BLaER1 treated with 17β-estradiol and CSF1 and Interleukin-3, amounts not matched to agents 10 nM and 100 nM (cell line): ENCODE results near the gene C1orf159.
A peak's percentile ranks its signal among the peaks of the same experiment; 100 is the strongest.

ENCODE experiments used
- H3K27ac ChIP-seq, 11 experiments: shearing (Covaris generic); formaldehyde crosslinking; 2 replicates each; pipeline ENCODE4 v1.8.1; 2022
- H3K27me3 ChIP-seq, 11 experiments: shearing (Covaris generic); formaldehyde crosslinking; 2 replicates each; pipeline ENCODE4 v1.8.1; 2022
- H3K36me3 ChIP-seq, 11 experiments: shearing (Covaris generic); formaldehyde crosslinking; 2 replicates each; pipeline ENCODE4 v1.8.1; 2022
- H3K4me1 ChIP-seq, 10 experiments: shearing (Covaris generic); formaldehyde crosslinking; 2 replicates each; pipeline ENCODE4 v1.8.1; 2022
- H3K4me2 ChIP-seq, 11 experiments: shearing (Covaris generic); formaldehyde crosslinking; 2 replicates each; pipeline ENCODE4 v1.8.1; 2022
- H3K4me3 ChIP-seq, 10 experiments: shearing (Covaris generic); formaldehyde crosslinking; 2 replicates each; pipeline ENCODE4 v1.8.1; 2022
- H3K9ac ChIP-seq, 11 experiments: shearing (Covaris generic); formaldehyde crosslinking; 2 replicates each; pipeline ENCODE4 v1.8.1; 2022
- H3K9me3 ChIP-seq, 11 experiments: shearing (Covaris generic); formaldehyde crosslinking; replicated peaks in 1 of 11; 2 replicates each; pipeline ENCODE4 v1.8.1; 2022
- H4K20me1 ChIP-seq, 11 experiments: shearing (Covaris generic); formaldehyde crosslinking; 2 replicates each; pipeline ENCODE4 v1.8.1; 2022
- Cebpa-rat ChIP-seq, 11 experiments: shearing (Covaris generic); IDR thresholded peaks; 2 replicates each; pipeline ENCODE4 v1.8.1; 2022

The C1orf159 gene

GRCh38 chr1:1115786-1116700 lies at the start of gene C1orf159:
Gene C1orf159, minus strand, starts transcription at chr1:1116089. Its CDS starts 24,546 bp downstream, at chr1:1091543.
- Histone ChIP-seq H3K36me3 (peaks cover 11 to 30% (median 26%) of the 10 kb centered on the region in 11 experiments; a peak in 21 of 22 replicates), H3K9ac (peak within 1 kb of the TSS; percentile 77 to 92 (median 85)), H3K4me1 (peaks cover 19 to 72% (median 65%) of the 10 kb centered on the region in 10 experiments), H3K4me3 (peak within 1 kb of the TSS; percentile 65 to 87 (median 78)), H3K4me2 (peak within 1 kb of the TSS; percentile 94 to 100 (median 100)), H3K27ac (peak within 1 kb of the TSS in 10 of 11 experiments; percentile 44 to 90 (median 84); a peak in 19 of 22 replicates), H3K9me3 (peaks cover 19 to 33% (median 28%) of the 10 kb centered on the region in 11 experiments), H3K27me3 (peaks cover 31 to 46% (median 38%) of the 10 kb centered on the region in 11 experiments), H4K20me1 (peaks cover 0 to 23% (median 7%) of the 10 kb centered on the region in 11 experiments; a peak in 11 of 22 replicates)
- TF ChIP-seq Cebpa-rat (IDR thresholded peaks at IDR 0.05): no peak

GRCh38 chr1:1165485-1165884 lies 49.6 kb upstream of the C1orf159 start:
- H3K36me3 ChIP-seq: no peaks in the 10 kb centered on the region
- H3K4me2 ChIP-seq: peak overlapping the region in 8 of 11 experiments; percentile 29 to 80 (median 48); a peak in 10 of 22 replicates
- H3K4me3 ChIP-seq: no peak overlapping the region
- H3K27me3 ChIP-seq: peaks cover 41 to 64% (median 54%) of the 10 kb centered on the region in 11 experiments
- peaks cover 0 to 20% (median 0%) of the 10 kb centered on the region in 11 experiments; a peak in 7 of 22 replicates for H4K20me1 ChIP-seq
- no peak for TF ChIP-seq Cebpa-rat (IDR thresholded peaks at IDR 0.05)
- H3K4me1 ChIP-seq: peaks cover 11 to 75% (median 53%) of the 10 kb centered on the region in 10 experiments
- no peak overlapping the region for H3K9ac ChIP-seq
- no peak overlapping the region for H3K27ac ChIP-seq
- no peaks in the 10 kb centered on the region for H3K9me3 ChIP-seq

- H3K9ac ChIP-seq: 0 out of 22 replicates have a peak overlapping the region, but pooled peaks of 1 of the 11 experiments have one; percentile 24
- H3K27ac ChIP-seq: no peak overlapping the region
- peaks cover 0 to 17% (median 0%) of the 10 kb centered on the region in 11 experiments; a peak in 6 of 22 replicates for H4K20me1 ChIP-seq
- peaks cover 5 to 69% (median 49%) of the 10 kb centered on the region in 10 experiments for H3K4me1 ChIP-seq
- no peaks in the 10 kb centered on the region for H3K36me3 ChIP-seq
- H3K4me3 ChIP-seq: no peak overlapping the region
- peaks cover 39 to 57% (median 50%) of the 10 kb centered on the region in 11 experiments for H3K27me3 ChIP-seq
- TF ChIP-seq Cebpa-rat (IDR thresholded peaks at IDR 0.05): no peak
- no peaks in the 10 kb centered on the region for H3K9me3 ChIP-seq
- H3K4me2 ChIP-seq: peak overlapping the region in 9 of 11 experiments; percentile 18 to 80 (median 58); a peak in 16 of 22 replicates
Observed at GRCh38 chr1:1164701-1165451, 49.0 kb upstream of the C1orf159 start.

- Histone ChIP-seq H4K20me1 (peaks cover 0 to 12% (median 0%) of the 10 kb centered on the region in 11 experiments; a peak in 4 of 22 replicates), H3K36me3 (no peaks in the 10 kb centered on the region), H3K27ac (no peak overlapping the region), H3K4me2 (peak overlapping the region in 9 of 11 experiments; percentile 18 to 80 (median 58); a peak in 16 of 22 replicates), H3K9me3 (no peaks in the 10 kb centered on the region), H3K27me3 (peaks cover 33 to 52% (median 45%) of the 10 kb centered on the region in 11 experiments), H3K9ac (peak overlapping the region in 2 of 11 experiments; percentile 12 to 24; a peak in 1 of 22 replicates), H3K4me1 (peaks cover 2 to 69% (median 46%) of the 10 kb centered on the region in 10 experiments), H3K4me3 (no peak overlapping the region)
- TF ChIP-seq Cebpa-rat (IDR thresholded peaks at IDR 0.05): no peak
Observed at GRCh38 chr1:1164361-1164700, 48.4 kb upstream of the C1orf159 start.

- H3K9me3 ChIP-seq: no peaks in the 10 kb centered on the region
- peaks cover 30 to 45% (median 38%) of the 10 kb centered on the region in 11 experiments for H3K27me3 ChIP-seq
- H3K36me3 ChIP-seq: no peaks in the 10 kb centered on the region
- TF ChIP-seq Cebpa-rat (IDR thresholded peaks at IDR 0.05): no peak
- no peak overlapping the region for H3K27ac ChIP-seq
- H4K20me1 ChIP-seq: peaks cover 0 to 5% (median 0%) of the 10 kb centered on the region in 11 experiments; a peak in 2 of 22 replicates
- H3K4me3 ChIP-seq: no peak overlapping the region
- H3K4me1 ChIP-seq: peaks cover 9 to 69% (median 46%) of the 10 kb centered on the region in 10 experiments
- peak overlapping the region in 1 of 11 experiments; percentile 12; a peak in 1 of 22 replicates for H3K9ac ChIP-seq
- peak overlapping the region in 9 of 11 experiments; percentile 18 to 80 (median 58); a peak in 15 of 22 replicates for H3K4me2 ChIP-seq
Observed at GRCh38 chr1:1163538-1164070, 47.7 kb upstream of the C1orf159 start.

- TF ChIP-seq Cebpa-rat (IDR thresholded peaks at IDR 0.05): no peak
- Histone ChIP-seq H4K20me1 (peaks cover 0 to 4% (median 0%) of the 10 kb centered on the region in 11 experiments; a peak in 1 of 22 replicates), H3K9ac (no peak overlapping the region), H3K4me3 (no peak overlapping the region), H3K9me3 (no peaks in the 10 kb centered on the region), H3K27me3 (peaks cover 30 to 40% (median 35%) of the 10 kb centered on the region in 11 experiments), H3K4me2 (peak overlapping the region in 6 of 11 experiments; percentile 54 to 80 (median 73); a peak in 8 of 22 replicates), H3K4me1 (peaks cover 16 to 70% (median 50%) of the 10 kb centered on the region in 10 experiments), H3K27ac (no peak overlapping the region), H3K36me3 (no peaks in the 10 kb centered on the region)
Observed at GRCh38 chr1:1162597-1163537, 47.0 kb upstream of the C1orf159 start.

GRCh38 chr1:1161683-1162079 lies 45.8 kb upstream of the C1orf159 start:
- Histone ChIP-seq H3K27me3 (peaks cover 30 to 40% (median 35%) of the 10 kb centered on the region in 11 experiments), H3K9ac (no peak overlapping the region), H3K27ac (no peak overlapping the region), H3K9me3 (no peaks in the 10 kb centered on the region), H3K4me1 (peaks cover 20 to 65% (median 50%) of the 10 kb centered on the region in 10 experiments), H4K20me1 (peaks cover 0 to 3% (median 0%) of the 10 kb centered on the region in 11 experiments; a peak in 1 of 22 replicates), H3K4me3 (no peak overlapping the region), H3K4me2 (no peak overlapping the region), H3K36me3 (no peaks in the 10 kb centered on the region)
- TF ChIP-seq Cebpa-rat (IDR thresholded peaks at IDR 0.05): no peak
